Fibroblast of lung (primary cell): ENCODE data around the gene GNAO1. TPM values are rescaled to one million over a fixed set of nuclear protein-coding genes. Genes with fewer than 3 reads are reported as not detected.

Experiments
- DNase-seq, 2 donors: peaks; one replicate each; pipeline versions ENCODE4 v3.0.0 to v3.0.0-alpha.2; 2010; ENCODE audit warnings: low read depth in 2 of 2
- H2AFZ ChIP-seq: 2 replicates; pipeline ENCODE4 v1.5.1; 2012; ENCODE audit warnings: low read length, control low read depth, inconsistent platforms
- H3K27ac ChIP-seq: 2 replicates; pipeline ENCODE4 v1.5.1; 2011; ENCODE audit warnings: low read length, control low read depth; ENCODE audit not compliant: insufficient read depth
- H3K27me3 ChIP-seq: 2 replicates; pipeline ENCODE4 v1.5.1; 2011; ENCODE audit warnings: mild to moderate bottlenecking, low read length; ENCODE audit not compliant: control insufficient read depth, insufficient read depth
- H3K36me3 ChIP-seq: 2 replicates; pipeline ENCODE4 v1.5.1; 2011; ENCODE audit warnings: low read length; ENCODE audit not compliant: control insufficient read depth, insufficient read depth
- H3K4me1 ChIP-seq: 2 replicates; pipeline ENCODE4 v1.5.1; 2011; ENCODE audit warnings: low read length; ENCODE audit not compliant: control insufficient read depth, insufficient read depth; ENCODE audit errors: extremely low read depth
- H3K4me2 ChIP-seq: 2 replicates; pipeline ENCODE4 v1.5.1; 2011; ENCODE audit warnings: low read length, control low read depth; ENCODE audit not compliant: insufficient read depth; ENCODE audit errors: extremely low read depth
- H3K4me3 ChIP-seq, 4 experiments: fragments of 200-600 bp in 1 of 4; sonication (generic) in 1 of 4; replicated peaks in 1 of 4; 2 replicates each; pipeline ENCODE4 v1.5.1; 2011 to 2016; ENCODE audit warnings: low read length in 4 of 4, low read depth in 3 of 4, mild to moderate bottlenecking in 3 of 4, control low read depth in 2 of 4, inconsistent platforms in 1 of 4, mixed read lengths in 1 of 4; ENCODE audit not compliant: insufficient read depth in 1 of 4; ENCODE audit errors: control extremely low read depth in 1 of 4
- H3K79me2 ChIP-seq: 2 replicates; pipeline ENCODE4 v1.5.1; 2012; ENCODE audit warnings: mild to moderate bottlenecking, low read length, inconsistent platforms; ENCODE audit not compliant: control insufficient read depth, insufficient read depth
- H3K9ac ChIP-seq: 2 replicates; pipeline ENCODE4 v1.5.1; 2011; ENCODE audit warnings: mild to moderate bottlenecking, low read length, control low read depth; ENCODE audit not compliant: insufficient read depth
- H3K9me3 ChIP-seq: 2 replicates; pipeline ENCODE4 v1.5.1; 2012; ENCODE audit warnings: low read depth, low read length; ENCODE audit not compliant: control insufficient read depth, insufficient read depth
- H4K20me1 ChIP-seq: 2 replicates; pipeline ENCODE4 v1.5.1; 2011; ENCODE audit warnings: low read length; ENCODE audit not compliant: control insufficient read depth, insufficient read depth; ENCODE audit errors: extremely low read depth
- EZH2 ChIP-seq: IDR thresholded peaks from 2 replicates; pipeline ENCODE4 v1.5.1; 2012; ENCODE audit warnings: low read length, control low read depth, mild to moderate bottlenecking; ENCODE audit errors: missing control alignments
- polyA plus RNA-seq, 2 donors: library from polyadenylated mRNA; depleted of rRNA in 1 of 2; stranded (reverse) in 1 of 2; unstranded in 1 of 2; fragments of >200 nt; gene quantifications; 2 replicates each; pipeline ENCODE4 v1.2.1, GENCODE V29; 2011 to 2012; ENCODE audit warnings: missing spikeins in 1 of 2
- total RNA-seq: library from RNA; depleted of rRNA; stranded (reverse); fragments of >200 nt; gene quantifications from 2 replicates; pipeline ENCODE4 v1.2.1, GENCODE V29; 2014
- TF ChIP-seq, protein P1 (sequence below), 2 donors: IDR thresholded peaks in 1 of 2; conservative IDR thresholded peaks in 1 of 2; 1 replicate in 1 of 2; 2 replicates in 1 of 2; pipeline ENCODE4 v1.5.1; 2011 to 2012; ENCODE audit warnings: low read length in 2 of 2, control low read depth in 1 of 2, inconsistent platforms in 1 of 2, low read depth in 1 of 2, mild to moderate bottlenecking in 1 of 2

Gene GNAO1
- total and polyA plus RNA-seq, 2 donors (not counting 1 experiment from before 2014, with no cell fraction given) = 0.14 to 0.17 TPM

DNA sequence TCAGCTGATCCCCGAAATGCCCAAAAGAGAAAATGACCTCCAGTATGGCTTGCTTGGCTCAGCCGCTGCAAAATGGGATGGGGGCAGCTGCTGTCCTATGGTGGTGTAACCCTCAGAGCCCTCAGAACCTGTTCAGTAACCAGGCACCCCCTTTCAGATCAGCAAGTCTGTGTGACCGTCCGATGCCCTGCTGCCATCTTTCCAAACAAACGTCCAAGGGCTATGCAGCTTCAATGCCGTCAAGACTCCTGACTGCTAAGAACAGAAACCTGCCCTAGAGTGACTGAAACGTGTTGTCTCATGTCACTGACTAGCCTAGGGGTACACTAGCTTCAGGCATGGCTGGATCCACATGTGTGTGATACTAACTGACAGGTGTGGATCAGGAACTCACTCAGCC is 70.4 kb downstream of the GNAO1 start:
- Histone ChIP-seq H3K36me3 (no peaks in the 10 kb centered on the region), H3K79me2 (no peaks in the 10 kb centered on the region), H3K9ac (no peak overlapping the region), H3K27me3 (peaks cover 2% of the 10 kb centered on the region), H3K27ac (no peak overlapping the region), H4K20me1 (no peaks in the 10 kb centered on the region), H2AFZ (no peak overlapping the region), H3K4me3 (no peak overlapping the region), H3K4me1 (no peaks in the 10 kb centered on the region), H3K9me3 (no peaks in the 10 kb centered on the region), H3K4me2 (no peak overlapping the region)
- TF ChIP-seq, protein P1, sequence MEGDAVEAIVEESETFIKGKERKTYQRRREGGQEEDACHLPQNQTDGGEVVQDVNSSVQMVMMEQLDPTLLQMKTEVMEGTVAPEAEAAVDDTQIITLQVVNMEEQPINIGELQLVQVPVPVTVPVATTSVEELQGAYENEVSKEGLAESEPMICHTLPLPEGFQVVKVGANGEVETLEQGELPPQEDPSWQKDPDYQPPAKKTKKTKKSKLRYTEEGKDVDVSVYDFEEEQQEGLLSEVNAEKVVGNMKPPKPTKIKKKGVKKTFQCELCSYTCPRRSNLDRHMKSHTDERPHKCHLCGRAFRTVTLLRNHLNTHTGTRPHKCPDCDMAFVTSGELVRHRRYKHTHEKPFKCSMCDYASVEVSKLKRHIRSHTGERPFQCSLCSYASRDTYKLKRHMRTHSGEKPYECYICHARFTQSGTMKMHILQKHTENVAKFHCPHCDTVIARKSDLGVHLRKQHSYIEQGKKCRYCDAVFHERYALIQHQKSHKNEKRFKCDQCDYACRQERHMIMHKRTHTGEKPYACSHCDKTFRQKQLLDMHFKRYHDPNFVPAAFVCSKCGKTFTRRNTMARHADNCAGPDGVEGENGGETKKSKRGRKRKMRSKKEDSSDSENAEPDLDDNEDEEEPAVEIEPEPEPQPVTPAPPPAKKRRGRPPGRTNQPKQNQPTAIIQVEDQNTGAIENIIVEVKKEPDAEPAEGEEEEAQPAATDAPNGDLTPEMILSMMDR (conservative IDR thresholded peaks at IDR 0.05 in 1 of 2, IDR thresholded peaks at IDR 0.05 in 1 of 2; ENCODE audit: low read depth in 1 of 2, low read length in 2 of 2) = no peak
- no peak for TF ChIP-seq EZH2
- no peak for DNase-seq

DNA sequence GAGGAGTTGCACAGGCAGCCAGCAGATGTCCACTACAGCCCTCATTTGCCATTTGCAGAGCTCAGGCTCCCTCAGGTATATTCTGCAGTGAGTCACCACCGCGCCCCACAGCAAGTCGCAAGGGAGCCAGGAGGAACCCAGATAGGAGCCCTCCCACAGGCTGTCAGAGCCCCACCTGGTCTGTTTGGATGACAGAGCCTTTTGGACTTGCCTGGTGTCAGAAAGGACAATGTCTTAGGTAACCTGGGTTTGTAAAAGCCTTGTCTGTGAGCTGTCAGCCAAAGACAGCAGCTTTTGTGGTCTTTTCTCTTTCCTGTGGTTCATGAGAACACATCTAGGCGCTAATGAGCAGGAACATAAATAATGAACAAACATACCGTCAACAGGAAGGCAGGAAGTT is 70.9 kb downstream of the GNAO1 start:
- Histone ChIP-seq H3K79me2 (no peaks in the 10 kb centered on the region), H3K4me3 (no peak overlapping the region), H3K9ac (no peak overlapping the region), H3K4me2 (no peak overlapping the region), H2AFZ (no peak overlapping the region), H3K27ac (no peak overlapping the region), H3K9me3 (no peaks in the 10 kb centered on the region), H3K36me3 (no peaks in the 10 kb centered on the region), H3K4me1 (no peaks in the 10 kb centered on the region), H4K20me1 (no peaks in the 10 kb centered on the region), H3K27me3 (peaks cover 2% of the 10 kb centered on the region)
- TF ChIP-seq, protein P1 (conservative IDR thresholded peaks at IDR 0.05 in 1 of 2, IDR thresholded peaks at IDR 0.05 in 1 of 2; ENCODE audit: low read depth in 1 of 2, low read length in 2 of 2) = no peak
- TF ChIP-seq EZH2 = no peak
- no peak for DNase-seq

DNA sequence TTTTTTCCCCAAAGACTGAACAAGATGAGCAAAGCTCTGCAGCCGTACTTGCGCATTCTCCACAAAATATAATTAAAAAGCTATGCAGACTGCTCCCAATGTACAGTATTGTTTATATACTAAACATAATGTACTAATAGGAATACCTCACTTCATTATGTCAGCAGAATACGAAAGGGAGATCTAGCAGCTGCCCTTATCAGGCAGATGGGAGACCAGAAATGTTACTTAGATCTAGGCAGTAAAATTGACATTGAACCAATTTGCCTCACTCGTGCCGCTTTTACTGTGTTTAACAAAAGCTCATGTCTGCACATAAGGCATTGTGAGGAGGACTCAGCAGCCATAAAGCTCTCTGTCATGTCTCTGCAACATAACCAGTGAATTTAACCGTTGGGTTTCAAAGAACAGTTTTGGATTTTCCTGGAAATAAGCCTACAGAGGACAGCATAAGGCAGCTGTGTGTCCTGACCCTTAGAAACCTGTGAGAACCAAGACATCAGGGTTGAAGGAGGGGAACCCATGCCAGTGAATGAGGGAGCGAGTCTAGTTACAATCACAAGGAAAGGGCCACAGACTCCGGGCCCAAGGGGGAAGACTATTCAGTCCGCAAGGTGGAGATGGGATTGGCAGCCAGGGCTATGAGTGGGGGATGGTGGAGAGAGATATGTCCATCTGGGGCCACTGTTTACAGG is 71.4 kb downstream of the GNAO1 start:
- Histone ChIP-seq H3K4me3 (no peak overlapping the region), H3K79me2 (no peaks in the 10 kb centered on the region), H3K9ac (no peak overlapping the region), H3K4me1 (no peaks in the 10 kb centered on the region), H3K27ac (no peak overlapping the region), H3K27me3 (peaks cover 2% of the 10 kb centered on the region), H3K9me3 (no peaks in the 10 kb centered on the region), H4K20me1 (no peaks in the 10 kb centered on the region), H3K4me2 (no peak overlapping the region), H3K36me3 (no peaks in the 10 kb centered on the region), H2AFZ (no peak overlapping the region)
- TF ChIP-seq EZH2 = no peak
- TF ChIP-seq, protein P1 (conservative IDR thresholded peaks at IDR 0.05 in 1 of 2, IDR thresholded peaks at IDR 0.05 in 1 of 2; ENCODE audit: low read depth in 1 of 2, low read length in 2 of 2) = no peak
- DNase-seq = no peak
